Suprapubic skin (tissue), 3 donors: ENCODE data around the gene ABCC6.

Experiments used
- CTCF ChIP-seq, 2 donors: fragments of 200-600 bp in 1 of 2; fragments of 450-650 bp in 1 of 2; sonication (generic) in 1 of 2; IDR thresholded peaks; one replicate each; pipeline ENCODE4 v1.5.1; 2016 to 2019; ENCODE audit warnings: antibody characterized with exemption in 2 of 2, mild to moderate bottlenecking in 1 of 2, moderate library complexity in 1 of 2
- EP300 ChIP-seq: sonication (generic); formaldehyde crosslinking; IDR thresholded peaks from one replicate; pipeline ENCODE4 v1.6.1; 2017; ENCODE audit warnings: antibody characterized with exemption
- POLR2A ChIP-seq, 2 donors: fragments of 450-650 bp; IDR thresholded peaks; one replicate each; pipeline ENCODE4 v1.6.1; 2017; ENCODE audit warnings: antibody characterized with exemption in 2 of 2, mild to moderate bottlenecking in 2 of 2, moderate library complexity in 2 of 2

GRCh38 chr16:16136588-16136987 lies 86.7 kb downstream of the ABCC6 start:
- TF ChIP-seq EP300 (no peak), CTCF (IDR thresholded peaks at IDR 0.05) (no peak), POLR2A (IDR thresholded peaks at IDR 0.05) (no peak)
